ENCODE results near the gene TMC1. TPM values are rescaled to one million over a fixed set of nuclear protein-coding genes. Genes with fewer than 3 reads are reported as not detected.
"Not testable (repeated sequence)": the region's sequence is repeated elsewhere in the genome, so short reads cannot be mapped to it uniquely, and the experiment has no call there.

Gene TMC1
- total RNA-seq, 1 donor from 2014 or later, result not detected

DNA sequence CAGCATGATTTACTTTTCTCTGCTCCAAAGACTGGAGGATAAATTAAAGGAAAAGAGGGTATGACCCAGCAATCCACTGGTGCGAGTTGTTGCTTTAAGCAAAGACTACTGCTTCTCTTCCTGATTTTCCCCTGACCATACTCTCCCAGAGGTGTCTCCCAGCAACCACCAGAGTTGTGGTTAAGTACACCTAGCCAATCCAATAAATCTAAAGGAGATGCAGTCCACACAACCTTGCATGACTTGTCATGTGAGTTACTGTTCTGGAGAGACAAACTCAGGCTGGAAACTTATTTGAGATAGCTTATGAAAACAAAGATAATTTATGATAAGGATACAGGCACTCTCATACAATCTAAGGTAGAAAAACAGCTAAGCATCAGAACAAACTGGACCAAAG lies 11.9 kb downstream of the TMC1 start:
- intact Hi-C loops (cut with micrococcal nuclease), result no loop called here
- Mint-ChIP-seq H3K4me1 (ENCODE audit: low read depth) (peaks cover 6% of the 10 kb centered on the region), H3K27ac (no peak overlapping the region)

DNA sequence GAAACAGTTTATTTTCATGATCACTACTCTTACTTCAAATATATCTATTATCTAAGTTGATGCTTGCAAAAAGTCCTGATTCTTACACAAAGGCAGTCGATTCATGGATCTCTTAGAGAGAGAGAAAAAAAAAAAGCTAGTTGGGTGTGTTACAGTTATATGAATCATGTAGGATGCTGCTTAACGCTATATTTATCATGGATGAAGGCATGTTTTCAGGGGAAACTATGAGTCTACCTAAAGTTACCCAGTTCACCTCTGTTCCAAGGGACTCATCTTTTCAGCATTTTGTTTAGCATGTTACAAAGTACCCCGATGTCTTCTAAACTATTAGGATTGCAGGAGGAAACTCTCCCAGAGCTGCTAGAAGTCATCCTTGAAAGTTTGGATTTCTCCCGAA lies 13.5 kb downstream of the TMC1 start:
- DNase-seq (ENCODE audit: low spot score), result no peak
- peaks cover 10% of the 10 kb centered on the region for H3K9me3 Mint-ChIP-seq
- H3K27me3 Mint-ChIP-seq (ENCODE audit: low read depth), result no peaks in the 10 kb centered on the region
- no peak overlapping the region for H3K27ac Mint-ChIP-seq
- H3K4me3 Mint-ChIP-seq (ENCODE audit: low read depth), result no peak overlapping the region
- intact Hi-C loops (cut with micrococcal nuclease), result no loop called here
- peaks cover 9% of the 10 kb centered on the region for H3K4me1 Mint-ChIP-seq (ENCODE audit: low read depth)
- no peaks in the 10 kb centered on the region for H3K36me3 Mint-ChIP-seq (ENCODE audit: low read depth)

More for the DNA sequence above, 11.9 kb downstream of the TMC1 start:
- no peaks in the 10 kb centered on the region for H3K27me3 Mint-ChIP-seq (ENCODE audit: low read depth)
- DNase-seq (ENCODE audit: low spot score), result no peak
- H3K36me3 Mint-ChIP-seq (ENCODE audit: low read depth), result no peaks in the 10 kb centered on the region
- peaks cover 10% of the 10 kb centered on the region for H3K9me3 Mint-ChIP-seq
- H3K4me3 Mint-ChIP-seq (ENCODE audit: low read depth), result no peak overlapping the region

DNA sequence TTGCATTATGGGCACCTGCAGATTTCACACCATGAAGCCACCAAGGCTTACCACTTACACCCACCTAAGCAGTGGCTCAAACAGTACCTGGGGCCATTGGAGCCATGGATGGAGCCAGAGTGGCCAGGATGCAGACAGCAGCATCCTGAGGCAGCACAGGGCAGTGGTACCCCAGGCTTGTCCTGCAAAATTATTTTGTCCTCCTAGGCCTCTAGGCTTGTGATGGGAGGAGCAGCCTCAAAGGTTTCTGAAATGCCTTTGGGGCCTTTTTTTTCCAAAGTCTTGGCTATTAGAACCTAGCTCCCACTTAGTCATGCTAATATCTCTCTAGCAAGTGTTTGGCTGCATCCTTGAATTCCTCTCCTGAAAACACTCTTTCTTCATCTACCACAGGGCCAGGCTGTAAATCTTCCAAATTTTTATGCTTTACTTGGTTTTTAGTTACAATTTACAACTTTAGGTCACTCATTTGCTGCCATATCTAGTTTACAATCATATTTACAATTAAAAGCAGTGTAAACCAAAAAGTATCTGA lies 15.7 kb downstream of the TMC1 start:
- Mint-ChIP-seq H3K36me3 (ENCODE audit: low read depth) (no peaks in the 10 kb centered on the region), H3K4me1 (ENCODE audit: low read depth) (peaks cover 22% of the 10 kb centered on the region), H3K27me3 (ENCODE audit: low read depth) (no peaks in the 10 kb centered on the region), H3K27ac (no peak overlapping the region), H3K9me3 (peaks cover 5% of the 10 kb centered on the region), H3K4me3 (ENCODE audit: low read depth) (no peak overlapping the region)
- DNase-seq (ENCODE audit: low spot score), result no peak
- intact Hi-C loops (cut with micrococcal nuclease), result no loop called here

DNA sequence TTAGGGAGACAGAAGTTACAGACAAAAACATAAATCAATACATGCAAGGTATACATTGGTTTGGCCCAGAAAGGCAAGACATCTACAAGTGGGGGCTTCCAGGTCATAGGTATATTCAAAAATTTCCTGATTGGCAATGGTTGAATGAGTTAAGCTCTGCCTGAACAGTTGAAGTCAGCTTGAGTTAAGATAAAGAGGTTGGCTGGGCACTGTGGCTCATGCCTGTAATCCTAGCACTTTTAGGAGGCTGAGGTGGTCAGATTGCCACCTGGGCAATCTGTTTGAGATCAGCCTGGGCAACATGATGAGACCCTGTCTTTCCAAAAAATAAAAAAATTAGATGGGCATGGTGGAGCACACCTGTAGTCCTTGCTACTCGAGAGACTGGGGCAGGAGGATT lies 16.3 kb downstream of the TMC1 start:
- Mint-ChIP-seq H3K27me3 (ENCODE audit: low read depth) (no peaks in the 10 kb centered on the region), H3K36me3 (ENCODE audit: low read depth) (no peaks in the 10 kb centered on the region), H3K4me3 (ENCODE audit: low read depth) (no peak overlapping the region), H3K4me1 (ENCODE audit: low read depth) (peaks cover 22% of the 10 kb centered on the region), H3K9me3 (peaks cover 5% of the 10 kb centered on the region), H3K27ac (no peak overlapping the region)
- DNase-seq (ENCODE audit: low spot score), result no peak
- intact Hi-C loops (cut with micrococcal nuclease), result no loop called here

DNA sequence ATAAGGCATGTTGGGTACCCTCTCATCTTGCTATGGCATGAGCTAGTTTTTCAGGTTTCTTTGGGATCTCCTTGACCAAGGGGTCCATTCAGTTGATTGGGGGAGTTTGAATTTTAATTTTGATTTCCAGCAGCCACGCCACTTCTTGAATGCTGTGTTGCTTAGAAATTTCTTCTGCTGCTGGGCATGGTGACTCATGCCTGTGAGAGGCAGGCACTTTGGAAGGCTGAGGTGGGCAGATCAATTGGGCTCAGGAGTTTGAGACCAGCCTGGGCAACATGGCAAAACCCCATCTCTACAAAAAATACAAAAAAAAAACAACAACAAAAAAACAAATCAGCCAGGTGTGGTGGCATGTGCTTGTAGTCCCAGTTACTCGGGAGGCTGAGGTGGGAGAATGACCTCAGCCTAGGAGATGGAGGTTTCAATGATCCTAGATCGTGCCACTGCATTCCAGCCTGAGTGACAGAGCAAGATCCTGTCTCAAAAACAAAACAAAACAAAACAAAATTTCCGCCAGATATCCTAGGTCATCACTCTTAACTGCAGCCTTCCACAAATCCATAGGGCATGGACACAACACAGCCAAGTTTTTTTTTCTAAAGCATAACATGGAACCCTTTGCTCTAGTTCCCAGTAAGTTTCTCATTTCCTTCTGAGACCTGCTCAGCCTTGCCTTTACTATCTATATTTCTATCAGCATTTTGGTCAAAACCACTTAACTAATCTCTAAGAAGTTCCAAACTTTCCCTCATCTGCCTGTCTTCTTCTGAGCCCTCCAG lies 17.7 kb downstream of the TMC1 start:
- intact Hi-C loops (cut with micrococcal nuclease), result no loop called here
- Mint-ChIP-seq H3K27me3 (ENCODE audit: low read depth) (no peaks in the 10 kb centered on the region), H3K4me1 (ENCODE audit: low read depth) (peaks cover 26% of the 10 kb centered on the region), H3K9me3 (peaks cover 5% of the 10 kb centered on the region), H3K4me3 (ENCODE audit: low read depth) (no peak overlapping the region), H3K27ac (no peak overlapping the region), H3K36me3 (ENCODE audit: low read depth) (no peaks in the 10 kb centered on the region)
- DNase-seq (ENCODE audit: low spot score), result no peak

DNA sequence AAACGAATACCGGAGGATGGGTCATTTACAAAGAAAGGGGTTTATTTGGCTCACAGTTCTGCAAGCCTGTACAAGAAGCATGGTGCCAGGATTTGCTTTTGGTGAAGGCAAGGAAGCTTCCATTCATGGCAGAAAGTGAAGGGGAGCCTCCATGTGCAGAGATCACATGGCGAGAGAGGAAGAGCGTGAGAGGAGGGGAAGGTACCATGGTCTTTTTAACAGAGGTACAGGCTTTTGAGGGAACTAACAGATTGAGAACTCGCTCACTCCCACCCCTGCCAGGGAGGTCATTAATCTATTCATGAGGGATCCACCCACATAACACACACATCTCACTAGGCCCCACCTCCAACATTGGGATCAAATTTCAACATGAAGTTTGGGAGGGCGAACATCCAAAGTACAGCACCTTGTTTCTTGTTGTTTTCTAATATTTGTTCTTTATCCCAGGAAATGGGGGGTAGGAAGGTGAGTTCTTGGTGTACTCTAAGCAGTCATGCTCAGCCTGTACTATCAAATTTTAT lies 18.5 kb downstream of the TMC1 start:
- H3K4me3 Mint-ChIP-seq (ENCODE audit: low read depth), result no peak overlapping the region
- DNase-seq (ENCODE audit: low spot score), result no peak
- H3K4me1 Mint-ChIP-seq (ENCODE audit: low read depth), result peaks cover 26% of the 10 kb centered on the region
- H3K36me3 Mint-ChIP-seq (ENCODE audit: low read depth), result no peaks in the 10 kb centered on the region
- peaks cover 5% of the 10 kb centered on the region for H3K9me3 Mint-ChIP-seq
- no peaks in the 10 kb centered on the region for H3K27me3 Mint-ChIP-seq (ENCODE audit: low read depth)
- intact Hi-C loops (cut with micrococcal nuclease), result no loop called here
- no peak overlapping the region for H3K27ac Mint-ChIP-seq

DNA sequence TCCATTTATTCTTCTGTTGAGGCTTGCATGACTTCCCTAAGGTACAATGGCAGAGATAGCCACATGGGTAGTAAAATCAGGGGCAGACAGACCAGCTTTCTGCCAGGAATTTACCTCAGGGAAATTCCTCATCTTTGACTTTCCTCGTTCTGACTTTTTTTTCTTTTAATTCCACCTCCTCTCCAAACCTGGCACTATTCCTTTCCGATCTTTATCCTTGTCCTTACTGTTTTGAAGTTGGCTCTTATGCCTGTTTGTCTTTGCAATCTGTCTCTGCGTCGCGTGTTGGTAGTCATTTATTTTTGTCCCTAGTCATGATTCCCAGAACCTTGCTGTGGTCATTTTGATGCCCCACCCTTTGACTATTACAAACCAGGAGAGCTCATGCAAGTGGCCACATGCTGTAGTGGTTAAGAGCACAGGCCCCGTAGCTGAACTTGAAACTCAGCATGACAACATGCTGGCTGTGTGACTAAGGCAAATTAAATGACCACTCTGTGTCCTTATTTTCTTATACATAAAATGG lies 19.0 kb downstream of the TMC1 start:
- intact Hi-C loops (cut with micrococcal nuclease), result no loop called here
- peaks cover 5% of the 10 kb centered on the region for H3K9me3 Mint-ChIP-seq
- no peaks in the 10 kb centered on the region for H3K36me3 Mint-ChIP-seq (ENCODE audit: low read depth)
- DNase-seq (ENCODE audit: low spot score), result no peak
- H3K4me3 Mint-ChIP-seq (ENCODE audit: low read depth), result no peak overlapping the region
- peak overlapping the region; percentile 17 for H3K27ac Mint-ChIP-seq
- H3K27me3 Mint-ChIP-seq (ENCODE audit: low read depth), result no peaks in the 10 kb centered on the region
- peaks cover 26% of the 10 kb centered on the region for H3K4me1 Mint-ChIP-seq (ENCODE audit: low read depth)

DNA sequence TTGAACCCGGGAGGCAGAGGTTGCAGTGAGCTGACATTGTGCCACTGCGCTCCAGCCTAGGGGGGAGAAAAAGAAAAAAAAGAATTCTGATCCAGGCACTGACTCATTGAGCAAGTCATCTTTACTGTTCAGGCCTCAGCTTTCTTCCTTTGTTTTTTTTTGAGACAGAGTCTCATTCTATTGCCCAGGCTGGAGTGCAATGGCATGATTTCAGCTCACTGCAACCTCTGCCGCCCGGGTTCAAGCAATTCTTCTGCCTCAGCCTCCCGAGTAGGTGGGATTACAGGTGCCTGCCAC lies 21.1 kb downstream of the TMC1 start:
- intact Hi-C loops (cut with micrococcal nuclease), result loop anchor here (1.0 kb wide), 2 partner anchors 15 to 33 kb away; no protein-coding TSS in a partner anchor
- not testable (repeated sequence) for H3K36me3 Mint-ChIP-seq (ENCODE audit: low read depth); H3K9me3 Mint-ChIP-seq; H3K4me3 Mint-ChIP-seq (ENCODE audit: low read depth); DNase-seq (ENCODE audit: low spot score); H3K27me3 Mint-ChIP-seq (ENCODE audit: low read depth); H3K27ac Mint-ChIP-seq
- peaks cover 26% of the 10 kb centered on the region for H3K4me1 Mint-ChIP-seq (ENCODE audit: low read depth)

DNA sequence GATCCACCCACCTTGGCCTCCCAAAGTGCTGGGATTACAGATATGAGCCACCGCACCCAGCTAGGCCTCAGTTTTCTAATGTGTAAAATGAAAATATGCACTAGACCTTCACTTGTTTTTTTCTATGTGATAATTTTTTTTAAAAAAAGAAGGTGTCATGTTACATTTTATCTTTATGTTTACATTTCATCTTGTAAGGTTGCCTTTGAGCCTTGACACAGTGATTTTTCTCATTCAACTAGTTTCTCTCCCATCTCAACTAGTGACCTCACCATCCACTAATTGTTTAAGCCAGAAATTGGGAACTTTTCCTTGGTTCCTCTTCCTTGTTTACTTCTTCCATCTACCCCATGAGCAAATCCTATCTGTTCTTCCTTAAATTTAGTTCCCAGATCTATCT lies 21.5 kb downstream of the TMC1 start:
- no peaks in the 10 kb centered on the region for H3K36me3 Mint-ChIP-seq (ENCODE audit: low read depth)
- peak overlapping the region; percentile 67 for H3K27ac Mint-ChIP-seq
- no peak for DNase-seq (ENCODE audit: low spot score)
- H3K4me3 Mint-ChIP-seq (ENCODE audit: low read depth), result no peak overlapping the region
- H3K27me3 Mint-ChIP-seq (ENCODE audit: low read depth), result no peaks in the 10 kb centered on the region
- peaks cover 26% of the 10 kb centered on the region for H3K4me1 Mint-ChIP-seq (ENCODE audit: low read depth)
- intact Hi-C loops (cut with micrococcal nuclease), result loop anchor here (1.0 kb wide), 2 partner anchors 14 to 34 kb away; no protein-coding TSS in a partner anchor
- H3K9me3 Mint-ChIP-seq, result no peaks in the 10 kb centered on the region

DNA sequence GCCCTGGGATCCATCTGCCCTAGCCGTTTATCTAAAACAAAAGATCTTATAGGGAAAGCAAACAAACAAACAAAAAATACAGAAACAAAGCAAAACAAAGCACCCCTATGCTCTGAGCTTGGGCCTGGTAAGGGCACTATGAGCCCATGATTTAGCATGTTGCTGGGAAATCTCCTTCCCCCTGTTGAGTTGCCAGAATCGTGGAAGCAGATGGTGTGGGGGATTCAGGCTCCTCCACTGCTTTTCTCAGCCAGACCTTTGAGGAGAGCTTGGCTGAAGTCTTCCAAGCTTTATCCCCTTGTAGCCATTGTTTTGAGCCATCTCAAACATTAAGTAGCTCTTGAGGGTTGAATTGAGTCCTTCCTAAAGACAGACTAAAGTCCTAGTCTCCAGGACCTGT lies 29.9 kb downstream of the TMC1 start:
- Mint-ChIP-seq H3K27me3 (ENCODE audit: low read depth) (peaks cover 6% of the 10 kb centered on the region), H3K36me3 (ENCODE audit: low read depth) (no peaks in the 10 kb centered on the region), H3K27ac (no peak overlapping the region), H3K9me3 (no peaks in the 10 kb centered on the region), H3K4me3 (ENCODE audit: low read depth) (no peak overlapping the region), H3K4me1 (ENCODE audit: low read depth) (peaks cover 2% of the 10 kb centered on the region)
- intact Hi-C loops (cut with micrococcal nuclease), result no loop called here
- DNase-seq (ENCODE audit: low spot score), result no peak

DNA sequence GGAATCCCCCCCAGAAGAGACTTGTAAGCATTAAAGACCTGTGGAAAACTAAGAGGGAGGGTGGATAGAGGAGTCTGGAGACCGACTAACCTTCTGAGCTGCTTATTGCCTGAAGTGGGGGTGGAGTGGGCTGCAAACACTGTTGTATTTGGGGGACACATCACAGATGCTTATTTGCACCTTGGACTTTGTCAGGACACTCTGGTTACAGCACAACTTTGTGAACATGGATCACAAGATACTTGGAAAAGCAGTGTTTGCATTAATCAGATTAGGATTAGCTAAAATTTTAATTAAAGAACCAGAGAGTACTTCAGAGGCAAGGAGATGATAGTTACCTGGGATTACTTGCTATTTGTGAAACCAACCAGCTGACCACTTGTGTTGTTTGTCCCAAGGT lies 30.9 kb downstream of the TMC1 start:
- intact Hi-C loops (cut with micrococcal nuclease), result no loop called here
- H3K4me3 Mint-ChIP-seq (ENCODE audit: low read depth), result no peak overlapping the region
- no peaks in the 10 kb centered on the region for H3K9me3 Mint-ChIP-seq
- no peak overlapping the region for H3K27ac Mint-ChIP-seq
- H3K36me3 Mint-ChIP-seq (ENCODE audit: low read depth), result no peaks in the 10 kb centered on the region
- H3K27me3 Mint-ChIP-seq (ENCODE audit: low read depth), result peaks cover 6% of the 10 kb centered on the region
- H3K4me1 Mint-ChIP-seq (ENCODE audit: low read depth), result peaks cover 6% of the 10 kb centered on the region
- no peak for DNase-seq (ENCODE audit: low spot score)

DNA sequence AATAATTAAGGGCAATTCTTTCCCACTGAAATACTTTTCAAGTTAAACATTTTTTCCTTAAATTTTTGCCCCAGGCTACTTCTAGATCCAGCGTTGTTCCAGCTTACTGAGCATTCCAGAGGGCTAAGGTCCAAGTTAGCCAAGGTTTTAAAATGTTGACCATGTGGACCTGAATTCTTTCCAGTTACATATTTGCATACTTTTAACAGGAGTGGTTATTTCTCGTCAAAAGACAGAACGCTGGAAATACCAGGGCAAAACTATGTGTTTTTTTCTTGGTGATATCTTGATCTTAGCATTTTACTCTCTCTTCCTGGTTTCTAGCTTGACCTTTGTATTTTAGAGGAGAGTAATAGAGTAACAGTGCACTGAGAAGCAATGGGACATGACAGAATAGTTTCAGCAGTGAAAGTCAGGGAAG lies 32.8 kb downstream of the TMC1 start:
- Mint-ChIP-seq H3K4me3 (ENCODE audit: low read depth) (no peak overlapping the region), H3K4me1 (ENCODE audit: low read depth) (peaks cover 17% of the 10 kb centered on the region), H3K27me3 (ENCODE audit: low read depth) (peaks cover 6% of the 10 kb centered on the region), H3K36me3 (ENCODE audit: low read depth) (no peaks in the 10 kb centered on the region), H3K9me3 (no peaks in the 10 kb centered on the region), H3K27ac (no peak overlapping the region)
- intact Hi-C loops (cut with micrococcal nuclease), result no loop called here
- DNase-seq (ENCODE audit: low spot score), result no peak

DNA sequence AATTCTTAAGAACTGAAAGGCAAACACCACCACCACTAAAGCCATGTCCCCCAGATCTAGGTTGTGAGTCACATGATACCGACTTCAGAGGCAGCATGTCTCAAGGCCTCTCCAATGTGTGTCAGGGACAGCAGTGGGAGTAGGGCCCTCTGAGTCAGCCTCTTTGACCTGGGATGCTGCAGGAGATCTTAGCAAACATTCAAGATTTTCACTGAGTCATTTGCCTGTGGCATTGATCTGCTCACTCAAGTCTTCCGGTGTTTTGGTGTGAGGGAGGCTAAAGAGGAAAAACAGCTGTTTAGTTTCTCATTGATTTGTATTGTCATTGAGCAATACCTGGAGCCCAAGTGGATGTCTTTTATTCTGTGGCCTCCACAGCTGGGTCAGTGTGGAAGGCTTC lies 36.1 kb downstream of the TMC1 start:
- no peak overlapping the region for H3K4me3 Mint-ChIP-seq (ENCODE audit: low read depth)
- DNase-seq (ENCODE audit: low spot score), result peak; percentile 9
- no peaks in the 10 kb centered on the region for H3K9me3 Mint-ChIP-seq
- H3K36me3 Mint-ChIP-seq (ENCODE audit: low read depth), result no peaks in the 10 kb centered on the region
- H3K4me1 Mint-ChIP-seq (ENCODE audit: low read depth), result peaks cover 17% of the 10 kb centered on the region
- intact Hi-C loops (cut with micrococcal nuclease), result loop anchor here (1.0 to 5.0 kb wide), 6 partner anchors 15 to 114 kb away; no protein-coding TSS in a partner anchor
- H3K27me3 Mint-ChIP-seq (ENCODE audit: low read depth), result peaks cover 3% of the 10 kb centered on the region
- H3K27ac Mint-ChIP-seq, result peak overlapping the region; percentile 69

All from activated T-helper 2 cell treated with anti-CD3 and anti-CD28 coated beads, Interferon-gamma antibody, Interleukin-2, Interleukin-4, amounts not matched to agents 10 μg/mL and 5 μg/mL and 100 μg/mL, durations not matched to agents 14 hours and 24 hours and 36 hours (primary cell).